HG03457 (cell line): Measurements from ENCODE around the gene IFITM1.
"Not testable (repeated sequence)": the region's sequence is repeated elsewhere in the genome, so short reads cannot be mapped to it uniquely, and the experiment has no call there.

Experiments used
- ATAC-seq: cut with Tn5 transposase; IDR thresholded peaks from one replicate; pipeline ENCODE4 v1.9.1; 2021; ENCODE audit warnings: moderate number of reproducible peaks; ENCODE audit not compliant: unreplicated experiment

IFITM1 gene

DNA sequence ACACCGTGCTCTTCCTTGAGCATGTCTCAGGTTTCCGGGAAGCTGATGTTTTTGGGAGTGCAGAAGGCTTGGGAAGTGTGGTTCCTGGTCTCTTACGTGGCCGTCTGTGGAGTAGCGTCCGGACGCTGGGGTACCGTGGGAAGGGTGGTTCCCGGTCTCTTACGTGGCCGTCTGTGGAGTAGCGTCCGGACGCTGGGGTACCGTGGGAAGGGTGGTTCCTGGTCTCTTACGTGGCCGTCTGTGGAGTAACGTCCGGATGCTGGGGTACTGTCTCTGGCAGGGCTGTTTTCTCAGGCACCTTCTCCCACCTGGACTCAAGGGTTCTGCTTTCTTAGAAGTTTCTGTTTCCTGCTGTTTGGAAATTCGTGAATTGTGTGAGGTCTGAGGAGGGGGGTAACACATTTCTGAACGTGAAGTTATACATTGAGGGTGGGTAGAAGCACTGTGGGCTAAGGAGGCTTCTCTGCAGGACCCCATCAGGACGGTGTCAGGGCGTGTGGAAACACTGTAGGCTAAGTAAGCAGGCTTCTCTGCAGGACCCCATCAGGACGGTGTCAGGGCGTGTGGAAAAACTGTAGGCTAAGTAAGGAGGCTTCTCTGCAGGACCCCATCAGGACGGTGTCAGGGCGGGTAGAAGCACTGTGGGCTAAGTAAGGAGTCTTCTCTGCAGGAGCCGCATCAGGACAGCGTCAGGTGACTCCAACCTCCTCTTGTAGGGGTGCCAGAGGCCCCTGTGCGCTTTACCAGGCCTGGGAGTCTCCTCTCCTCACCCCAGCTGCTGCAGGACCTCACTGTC lies 12.2 kb downstream of the IFITM1 start:
- ATAC-seq = no peak

GRCh38 chr11:326592-326841 lies 12.7 kb downstream of the IFITM1 start:
- no peak for ATAC-seq

GRCh38 chr11:326842-327580 lies 13.2 kb downstream of the IFITM1 start:
- ATAC-seq = peak; percentile 43

GRCh38 chr11:327581-327923 lies 13.7 kb downstream of the IFITM1 start:
- ATAC-seq = no peak

DNA sequence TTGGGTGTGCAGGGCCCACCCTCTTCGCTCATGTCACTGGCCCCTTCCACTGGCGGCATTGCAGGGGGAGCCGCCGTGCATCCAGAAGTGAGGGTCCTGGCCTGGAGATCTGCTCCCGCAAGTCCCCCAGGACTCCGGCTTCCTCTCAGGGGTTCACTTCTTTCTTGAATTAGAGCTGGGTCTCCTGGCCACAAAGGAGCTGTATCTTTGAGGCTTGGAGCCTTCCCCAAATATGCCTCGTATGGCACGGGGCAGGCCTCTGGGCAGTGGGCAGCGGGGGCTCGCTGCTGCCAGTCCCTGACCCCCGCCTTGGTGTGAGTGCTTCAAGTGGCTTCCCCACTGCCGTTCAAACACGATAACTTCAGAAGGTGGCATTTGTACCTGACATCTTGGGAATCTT lies 14.2 kb downstream of the IFITM1 start:
- no peak for ATAC-seq

GRCh38 chr11:328516-329100 lies 14.8 kb downstream of the IFITM1 start:
- ATAC-seq = not testable (repeated sequence)

DNA sequence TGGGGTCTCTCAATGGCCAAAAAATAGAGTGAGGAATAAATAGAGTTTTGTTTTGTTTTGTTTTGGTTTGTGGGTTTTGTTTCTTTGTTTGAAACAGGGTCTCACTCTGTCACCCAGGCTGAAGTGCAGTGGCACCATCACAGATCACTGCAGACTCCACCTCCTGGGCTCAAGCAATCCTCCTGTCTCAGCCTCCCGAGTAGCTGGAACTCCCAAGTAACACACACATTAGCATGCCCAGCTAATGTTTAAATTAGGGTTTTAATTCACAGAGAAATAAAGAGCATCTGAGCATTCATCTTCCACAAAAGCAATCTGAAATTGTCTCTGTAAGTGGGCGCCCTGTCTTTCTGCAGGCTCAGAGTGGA lies 16.0 kb downstream of the IFITM1 start:
- ATAC-seq = no peak

DNA sequence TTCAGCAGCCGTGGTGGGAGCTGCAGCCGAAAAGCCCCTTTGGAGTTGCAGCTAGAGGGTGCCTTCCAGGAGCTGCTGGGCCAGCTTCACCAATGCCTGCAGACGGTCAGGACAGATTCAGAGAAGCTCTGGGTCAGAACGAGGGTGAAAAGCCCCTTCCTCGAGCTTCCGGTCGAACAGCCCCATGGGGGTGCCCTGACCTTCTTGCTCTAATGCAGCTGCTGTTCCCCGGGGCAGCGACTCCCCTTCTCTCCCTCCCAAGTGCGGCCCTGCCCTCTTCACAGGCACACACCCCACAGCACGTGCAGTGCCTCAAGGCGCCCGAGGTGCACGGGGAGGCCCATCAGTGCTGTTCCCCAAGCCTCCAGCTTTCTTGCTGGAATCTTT lies 16.5 kb downstream of the IFITM1 start:
- no peak for ATAC-seq

- no peak for ATAC-seq
Measured at GRCh38 chr11:330694-331357, 17.0 kb downstream of the IFITM1 start.

GRCh38 chr11:331358-332060 lies 17.7 kb downstream of the IFITM1 start:
- no peak for ATAC-seq

DNA sequence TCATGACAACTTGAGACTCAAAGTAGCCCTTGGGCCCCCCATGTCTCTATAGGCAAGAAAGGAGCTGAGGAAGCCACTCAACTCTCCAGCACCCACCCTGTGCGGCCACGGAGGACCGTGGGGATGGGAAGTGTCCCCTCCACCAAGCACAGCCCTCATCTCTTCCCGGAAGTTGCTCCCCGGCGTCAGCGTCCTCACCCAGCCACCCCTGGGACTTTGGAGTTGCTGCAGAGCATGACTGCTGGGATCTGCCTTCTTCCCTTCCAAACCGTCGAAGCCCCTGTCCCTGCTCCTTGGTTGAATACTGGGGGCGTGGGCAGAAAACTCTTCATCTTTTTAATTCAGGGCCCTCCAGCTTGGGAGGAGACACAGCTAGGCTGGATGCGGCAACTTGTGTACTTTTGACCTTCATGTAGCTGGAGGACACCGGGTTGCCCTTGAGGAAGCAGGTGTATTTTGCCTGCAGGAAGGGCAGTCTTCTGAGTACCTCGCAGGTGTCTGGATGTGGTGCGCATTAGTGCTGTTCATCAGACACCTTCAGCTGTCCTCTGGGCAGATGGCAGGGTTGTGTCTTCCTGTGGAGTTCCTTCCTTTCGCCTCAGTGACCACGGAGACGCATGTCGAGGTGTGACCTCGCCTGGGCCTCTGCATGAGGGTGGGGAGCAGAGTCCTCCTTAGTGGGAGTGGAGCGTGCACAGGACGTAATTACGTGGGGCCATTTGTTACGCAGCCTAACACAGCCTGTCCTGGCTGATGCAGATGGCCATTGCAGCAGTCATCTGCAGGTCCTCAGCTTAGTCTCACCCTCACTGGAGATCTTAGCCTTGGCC lies 19.0 kb downstream of the IFITM1 start:
- no peak for ATAC-seq

DNA sequence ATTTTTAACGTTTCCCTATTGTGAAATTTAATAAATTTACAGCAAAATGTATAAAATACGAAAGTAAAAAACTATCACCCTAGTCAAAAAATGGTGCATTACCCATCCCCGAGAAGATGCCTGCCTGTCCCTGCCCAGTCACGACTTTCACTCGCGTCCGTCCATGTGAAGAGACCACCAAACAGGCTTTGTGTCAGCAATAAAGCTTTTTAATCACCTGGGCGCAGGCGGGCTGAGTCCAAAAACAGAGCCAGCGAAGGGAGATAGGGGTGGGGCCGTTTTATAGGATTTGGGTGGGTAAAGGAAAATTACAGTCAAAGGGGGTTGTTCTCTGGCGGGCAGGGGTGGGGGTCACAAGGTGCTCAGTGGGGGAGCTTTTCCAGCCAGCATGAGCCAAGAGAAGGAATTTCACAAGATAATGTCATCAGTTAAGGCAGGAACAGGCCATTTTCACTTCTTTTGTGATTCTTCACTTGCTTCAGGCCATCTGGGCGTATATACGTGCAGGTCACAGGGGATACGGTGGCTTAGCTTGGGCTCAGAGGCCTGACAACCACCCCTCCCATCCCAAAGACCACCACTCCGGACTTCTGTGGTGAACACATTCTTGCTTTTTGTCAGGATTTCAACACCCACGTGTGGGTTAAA lies 19.9 kb downstream of the IFITM1 start:
- ATAC-seq = not testable (repeated sequence)

DNA sequence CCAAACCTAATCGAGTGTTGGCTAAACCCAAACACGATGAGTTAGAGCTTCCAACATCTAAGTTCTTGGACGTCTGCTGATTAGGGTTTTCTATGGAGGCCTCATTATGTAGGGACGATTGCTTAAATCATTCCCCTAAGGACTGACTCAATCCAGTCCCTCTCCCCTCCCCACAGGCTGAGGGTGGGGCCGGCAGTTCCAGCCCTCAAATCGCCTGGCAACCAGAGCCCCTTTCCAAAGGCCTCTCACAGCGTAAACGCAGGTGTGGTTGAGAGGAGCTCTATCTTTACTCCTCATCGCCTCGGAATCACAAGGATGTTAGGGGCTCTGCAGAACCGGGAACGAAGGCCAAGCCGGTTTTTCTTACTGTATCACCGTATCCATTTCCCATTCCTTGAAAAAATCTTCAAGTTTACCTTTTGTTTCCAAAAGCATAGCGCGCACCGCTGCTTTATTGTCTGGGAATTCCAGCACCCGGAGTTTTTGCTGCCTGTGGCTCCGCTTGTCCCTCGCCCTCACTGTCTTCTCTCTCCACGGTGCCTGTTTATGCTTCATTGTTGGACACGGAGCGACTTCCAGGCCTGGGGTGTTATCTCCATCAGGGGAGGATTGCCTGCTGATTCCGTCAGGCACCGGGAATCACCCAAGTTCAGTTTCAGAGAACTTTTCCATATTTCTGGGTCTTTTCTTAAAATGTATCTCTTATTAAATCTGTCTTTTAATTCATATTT lies 20.6 kb downstream of the IFITM1 start:
- ATAC-seq = no peak

GRCh38 chr11:335779-336658 lies 22.2 kb downstream of the IFITM1 start:
- ATAC-seq = no peak

- ATAC-seq = no peak
Measured at GRCh38 chr11:336659-337198, 22.9 kb downstream of the IFITM1 start.

DNA sequence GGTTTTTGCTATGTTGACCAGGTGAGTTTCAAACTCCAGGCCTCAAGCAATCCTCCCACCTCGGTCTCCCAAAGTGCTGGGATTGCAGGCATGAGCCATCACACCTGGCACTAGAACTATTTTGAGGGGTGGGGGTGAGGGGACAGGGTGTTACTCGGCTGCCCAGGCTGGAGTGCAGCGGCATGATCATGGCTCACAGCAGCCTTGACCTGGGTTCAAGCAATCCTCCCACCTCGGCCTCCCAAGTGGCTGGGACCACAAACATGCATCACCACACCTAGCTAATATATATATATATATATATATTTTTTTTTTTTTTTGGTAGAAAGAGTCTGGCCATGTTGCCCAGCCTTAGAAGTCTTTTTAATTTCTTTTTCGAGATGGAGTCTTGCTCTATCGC lies 23.9 kb downstream of the IFITM1 start:
- no peak for ATAC-seq

DNA sequence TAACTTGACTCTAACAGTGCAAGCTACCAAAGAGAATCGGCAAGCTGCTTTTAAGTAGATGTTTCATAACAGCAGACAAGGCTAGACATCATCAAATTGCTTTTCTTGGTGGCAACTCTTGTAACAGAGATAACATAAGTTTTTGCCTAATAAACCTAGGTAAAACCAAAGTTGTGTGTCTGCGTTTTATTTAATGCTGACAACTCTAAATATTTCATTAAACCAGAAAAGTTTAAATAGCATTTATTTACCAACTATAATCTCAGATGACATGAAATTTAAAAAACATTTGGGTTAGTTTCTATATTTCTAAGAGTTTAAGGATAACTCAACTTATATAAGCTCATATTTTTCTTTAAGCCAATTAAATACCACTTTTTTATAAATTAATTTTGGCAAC lies 26.1 kb downstream of the IFITM1 start:
- no peak for ATAC-seq
